Brain microvascular endothelial cell (primary cell): ENCODE data around the gene PRR33.
A peak's percentile ranks its signal among the peaks of the same experiment; 100 is the strongest.

Experiments used
- DNase-seq: peaks from one replicate; pipeline ENCODE4 v3.0.0-alpha.2; 2020
- H3K27ac ChIP-seq: fragments of 250-450 bp; sonication (Bioruptor Pico); 2 replicates; pipeline ENCODE4 v1.5.1; 2020; ENCODE audit warnings: mild to moderate bottlenecking, moderate library complexity
- H3K27me3 ChIP-seq: fragments of 250-450 bp; sonication (Bioruptor Pico); replicated peaks from 2 replicates; pipeline ENCODE4 v1.5.1; 2020; ENCODE audit warnings: mild to moderate bottlenecking
- H3K36me3 ChIP-seq: fragments of 250-450 bp; sonication (Bioruptor Pico); replicated peaks from 2 replicates; pipeline ENCODE4 v1.5.1; 2020; ENCODE audit warnings: mild to moderate bottlenecking
- H3K4me3 ChIP-seq: 2 replicates; pipeline ENCODE4 v1.5.1; 2011; ENCODE audit warnings: low read depth, mild to moderate bottlenecking, control low read depth, low read length, moderate library complexity
- CTCF ChIP-seq: IDR thresholded peaks from 2 replicates; pipeline ENCODE4 v1.5.1; 2011; ENCODE audit warnings: low read depth, mild to moderate bottlenecking, moderate library complexity, low read length, control low read depth, inconsistent platforms; ENCODE audit errors: missing control alignments
- in situ Hi-C: cut with HindIII; loops from 2 replicates; pipeline ENCODE4 v1.10.0; 2017; ENCODE audit warnings: low sequenced_read_pairs, low pct_ligation_motif_present

Gene PRR33

GRCh38 chr11:1869427-1870325, 22.0 kb downstream of the PRR33 start:
- DNase-seq, result no peak
- in situ Hi-C loops, result no loop called here
- Histone ChIP-seq H3K27ac (no peak overlapping the region), H3K36me3 (no peaks in the 10 kb centered on the region), H3K4me3 (no peak overlapping the region), H3K27me3 (peaks cover 5% of the 10 kb centered on the region)
- TF ChIP-seq CTCF, result peak; percentile 34

- Histone ChIP-seq H3K4me3 (no peak overlapping the region), H3K36me3 (no peaks in the 10 kb centered on the region), H3K27me3 (peaks cover 5% of the 10 kb centered on the region), H3K27ac (no peak overlapping the region)
- no peak for DNase-seq
- in situ Hi-C loops, result no loop called here
- no peak for TF ChIP-seq CTCF
These were observed 22.9 kb downstream of the PRR33 start for GRCh38 chr11:1868636-1869291.

- in situ Hi-C loops, result no loop called here
- Histone ChIP-seq H3K27ac (no peak overlapping the region), H3K36me3 (no peaks in the 10 kb centered on the region), H3K27me3 (peaks cover 5% of the 10 kb centered on the region), H3K4me3 (no peak overlapping the region)
- TF ChIP-seq CTCF, result no peak
- DNase-seq, result no peak
These were observed 23.5 kb downstream of the PRR33 start for GRCh38 chr11:1868056-1868635.

- Histone ChIP-seq H3K4me3 (no peak overlapping the region), H3K27ac (no peak overlapping the region), H3K27me3 (peaks cover 5% of the 10 kb centered on the region), H3K36me3 (no peaks in the 10 kb centered on the region)
- no peak for TF ChIP-seq CTCF
- in situ Hi-C loops, result no loop called here
- DNase-seq, result no peak
These were observed 24.3 kb downstream of the PRR33 start for GRCh38 chr11:1867381-1867780.

- no peak for TF ChIP-seq CTCF
- no peak overlapping the region for H3K27ac ChIP-seq
- no peak for DNase-seq
- no peak overlapping the region for H3K4me3 ChIP-seq
- in situ Hi-C loops, result no loop called here
- no peaks in the 10 kb centered on the region for H3K36me3 ChIP-seq
- peaks cover 5% of the 10 kb centered on the region for H3K27me3 ChIP-seq
These were observed 24.9 kb downstream of the PRR33 start for GRCh38 chr11:1866776-1867175.
